ENCODE results near the gene MRPL38. TPM values are rescaled to one million over a fixed set of nuclear protein-coding genes. Genes with fewer than 3 reads are reported as not detected.

Gene MRPL38
- polyA plus RNA-seq, 1 of the 3 experiments (the other 2 are of a cell fraction), result 93.9 TPM

- Histone ChIP-seq H3K9me2 (no peaks in the 10 kb centered on the region), H3K27ac (ENCODE audit: low read depth in 2 of 2, low read length in 1 of 2) (no peak overlapping the region), H3K36me3 (replicated peaks in 1 of 2; ENCODE audit: control insufficient read depth in 1 of 2, insufficient read depth in 2 of 2, low read length in 1 of 2) (peaks cover 0 to 10% of the 10 kb centered on the region in 2 experiments), H3K27me3 (ENCODE audit: insufficient read depth) (no peaks in the 10 kb centered on the region), H3K4me2 (no peak overlapping the region), H3K4me1 (ENCODE audit: control insufficient read depth in 1 of 2, insufficient read depth in 2 of 2, low read depth in 1 of 2, low read length in 1 of 2) (no peaks in the 10 kb centered on the region), H3K4me3 (ENCODE audit: low read depth in 2 of 2, low read length in 1 of 2) (no peak overlapping the region), H3K9ac (no peak overlapping the region), H3K79me2 (ENCODE audit: insufficient read depth) (no peaks in the 10 kb centered on the region), H3K9me3 (no peaks in the 10 kb centered on the region), H3F3A (replicated peaks; ENCODE audit: insufficient read depth) (no peaks in the 10 kb centered on the region), H2AFZ (ENCODE audit: low read depth) (no peak overlapping the region), H4K20me1 (ENCODE audit: insufficient read depth) (no peaks in the 10 kb centered on the region)
- CTCF ChIA-PET, result interaction anchor here (0.8 to 3.0 kb wide), 8 partner anchors 9 to 94 kb away, joined by 3 to 22 read pairs (median 5); partner anchors contain the start of genes ACOX1, MRPL38 and TEN1
- TF ChIP-seq TEAD4 (IDR thresholded peaks at IDR 0.05; ENCODE audit: borderline replicate concordance, insufficient read depth) (no peak), SIN3A (IDR thresholded peaks at IDR 0.05; ENCODE audit: borderline replicate concordance, low read depth, low read length) (no peak)
- WGBS (ENCODE audit: low lambda C conversion rate), result 96% methylated on average over 8 of the region's 11 CpGs
- no peak for DNase-seq
- POLR2A ChIA-PET, result interaction anchor here (0.7 to 1.2 kb wide), 4 partner anchors 8 to 144 kb away, joined by 3 to 4 read pairs (median 3); no protein-coding TSS in a partner anchor
These were observed 15.4 kb upstream of the MRPL38 start for GRCh38 chr17:75920045-75920560.

GRCh38 chr17:75919611-75920010 is 14.9 kb upstream of the MRPL38 start:
- TF ChIP-seq REST (IDR thresholded peaks at IDR 0.05; ENCODE audit: low read depth, low read length) (no peak), GABPA (IDR thresholded peaks at IDR 0.05; ENCODE audit: low read depth) (no peak), POLR2AphosphoS5 (IDR thresholded peaks at IDR 0.05; ENCODE audit: low read depth, low read length) (no peak), ZBTB33 (IDR thresholded peaks at IDR 0.05; ENCODE audit: borderline replicate concordance, low read depth) (no peak), PBX3 (IDR thresholded peaks at IDR 0.05) (no peak)
- H3K4me2 ChIP-seq, result no peak overlapping the region
- no peaks in the 10 kb centered on the region for H3K4me1 ChIP-seq (ENCODE audit: control insufficient read depth in 1 of 2, insufficient read depth in 2 of 2, low read depth in 1 of 2, low read length in 1 of 2)
- H3K9me2 ChIP-seq, result no peaks in the 10 kb centered on the region
- no peak overlapping the region for H3K9ac ChIP-seq
- no peak overlapping the region for H2AFZ ChIP-seq (ENCODE audit: low read depth)
- CTCF ChIA-PET, result interaction anchor here (0.8 to 5.3 kb wide), 8 partner anchors 9 to 95 kb away, joined by 3 to 28 read pairs (median 6); partner anchors contain the start of genes ACOX1, MRPL38 and TEN1
- no peaks in the 10 kb centered on the region for H4K20me1 ChIP-seq (ENCODE audit: insufficient read depth)
- H3K9me3 ChIP-seq, result no peaks in the 10 kb centered on the region
- no peaks in the 10 kb centered on the region for H3K27me3 ChIP-seq (ENCODE audit: insufficient read depth)
- no peak overlapping the region for H3K4me3 ChIP-seq (ENCODE audit: low read depth in 2 of 2, low read length in 1 of 2)
- H3K36me3 ChIP-seq (replicated peaks in 1 of 2; ENCODE audit: control insufficient read depth in 1 of 2, insufficient read depth in 2 of 2, low read length in 1 of 2), result peaks cover 0 to 8% of the 10 kb centered on the region in 2 experiments
- no peaks in the 10 kb centered on the region for H3K79me2 ChIP-seq (ENCODE audit: insufficient read depth)
- POLR2A ChIA-PET, result interaction anchor here (0.7 to 1.2 kb wide), 3 partner anchors 14 to 143 kb away, joined by 3 read pairs; no protein-coding TSS in a partner anchor
- 96% methylated on average over 22 of the region's 22 CpGs for WGBS (ENCODE audit: low lambda C conversion rate)
- no peaks in the 10 kb centered on the region for H3F3A ChIP-seq (replicated peaks; ENCODE audit: insufficient read depth)
- H3K27ac ChIP-seq (ENCODE audit: low read depth in 2 of 2, low read length in 1 of 2), result no peak overlapping the region
- DNase-seq, result no peak
